TTC549 (cell line): ENCODE data around the gene ITPR3.

Experiments used
- FAIRE-seq: peaks from 2 replicates; lab custom pipeline; 2012; peaks lifted over from hg19 to GRCh38; lab: Jason Lieb, UNC

The ITPR3 gene

GRCh38 chr6:33722103-33722623 is 101.0 kb downstream of the ITPR3 start:
- FAIRE-seq = no peak

- FAIRE-seq = no peak
Measured at GRCh38 chr6:33723371-33724085, 102.4 kb downstream of the ITPR3 start.

- no peak for FAIRE-seq
Measured at GRCh38 chr6:33724102-33725023, 103.2 kb downstream of the ITPR3 start.

GRCh38 chr6:33725222-33725621 is 104.1 kb downstream of the ITPR3 start:
- FAIRE-seq = no peak

GRCh38 chr6:33725891-33726673 is 105.0 kb downstream of the ITPR3 start:
- no peak for FAIRE-seq

- FAIRE-seq = no peak
Measured at GRCh38 chr6:33726696-33727095, 105.6 kb downstream of the ITPR3 start.

GRCh38 chr6:33727126-33727525 is 106.0 kb downstream of the ITPR3 start:
- no peak for FAIRE-seq

GRCh38 chr6:33727932-33728331 is 106.8 kb downstream of the ITPR3 start:
- FAIRE-seq = no peak

GRCh38 chr6:33728438-33728837 is 107.3 kb downstream of the ITPR3 start:
- FAIRE-seq = no peak

- FAIRE-seq = no peak
Measured at GRCh38 chr6:33729059-33729458, 107.9 kb downstream of the ITPR3 start.

- FAIRE-seq = no peak
Measured at GRCh38 chr6:33730611-33731010, 109.5 kb downstream of the ITPR3 start.

GRCh38 chr6:33731035-33731434 is 109.9 kb downstream of the ITPR3 start:
- FAIRE-seq = no peak

- no peak for FAIRE-seq
Measured at GRCh38 chr6:33731751-33732282, 110.7 kb downstream of the ITPR3 start.

- FAIRE-seq = no peak
Measured at GRCh38 chr6:33732385-33732784, 111.3 kb downstream of the ITPR3 start.

- FAIRE-seq = no peak
Measured at GRCh38 chr6:33732817-33733708, 111.9 kb downstream of the ITPR3 start.

- no peak for FAIRE-seq
Measured at GRCh38 chr6:33733709-33734007, 112.5 kb downstream of the ITPR3 start.

- no peak for FAIRE-seq
Measured at GRCh38 chr6:33735216-33735615, 114.1 kb downstream of the ITPR3 start.

- no peak for FAIRE-seq
Measured at GRCh38 chr6:33737267-33738026, 116.3 kb downstream of the ITPR3 start.

GRCh38 chr6:33738153-33738552 is 117.0 kb downstream of the ITPR3 start:
- FAIRE-seq = no peak

GRCh38 chr6:33738879-33739278 is 117.8 kb downstream of the ITPR3 start:
- no peak for FAIRE-seq

- FAIRE-seq = no peak
Measured at GRCh38 chr6:33739571-33739970, 118.4 kb downstream of the ITPR3 start.
